K562 (cell line): ENCODE results near the gene KATNAL2.

Source experiments
- ATF2 ChIP-seq: sonication (generic); formaldehyde crosslinking; IDR thresholded peaks from 2 replicates; pipeline ENCODE4 v1.8.1; 2022; ENCODE audit warnings: missing genetic modification reagents
- CREB3 ChIP-seq: fragments of 450-650 bp; conservative IDR thresholded peaks from 2 replicates; pipeline ENCODE4 v1.6.1; 2016; ENCODE audit warnings: missing genetic modification characterization, low read depth, mild to moderate bottlenecking, missing compliant biosample characterization, moderate library complexity
- CTCF ChIP-seq, 3 experiments: IDR thresholded peaks in 2 of 3; conservative IDR thresholded peaks in 1 of 3; 2 replicates each; pipeline ENCODE4 v1.5.1; 2011 to 2012; ENCODE audit warnings: low read length in 3 of 3, mild to moderate bottlenecking in 3 of 3, control low read depth in 2 of 3, improper control_type of control experiment in 1 of 3, inconsistent platforms in 1 of 3, low read depth in 1 of 3, mixed read lengths in 1 of 3, moderate library complexity in 1 of 3; ENCODE audit not compliant: insufficient read depth in 2 of 3
- ELF1 ChIP-seq: fragments of 200-800 bp; sonication (Bioruptor generic); IDR thresholded peaks from 2 replicates; pipeline ENCODE4 v1.6.1; 2016; ENCODE audit warnings: missing genetic modification characterization, missing compliant biosample characterization
- HDGF ChIP-seq: fragments of 450-650 bp; IDR thresholded peaks from 2 replicates; pipeline ENCODE4 v1.6.1; 2016
- MEIS2 ChIP-seq: fragments of 450-650 bp; IDR thresholded peaks from 2 replicates; pipeline ENCODE4 v1.6.1; 2014; ENCODE audit warnings: mild to moderate bottlenecking; ENCODE audit not compliant: partially characterized antibody
- ZMIZ1 ChIP-seq, 2 experiments: fragments of 150-350 bp in 1 of 2; IDR thresholded peaks; 2 replicates each; pipeline ENCODE4 v1.6.1; 2012 to 2016; ENCODE audit warnings: low read depth in 2 of 2, low read length in 2 of 2, mild to moderate bottlenecking in 1 of 2, moderate library complexity in 1 of 2
- ZNF134 ChIP-seq: fragments of 250-450 bp; sonication (Bioruptor Pico); conservative IDR thresholded peaks from 2 replicates; pipeline ENCODE4 v1.4.0; 2020
- ZNF24 ChIP-seq: fragments of 450-650 bp; IDR thresholded peaks from 2 replicates; pipeline ENCODE4 v1.6.1; 2016

- TF ChIP-seq ZNF24 (no peak), CREB3 (tag) (no peak), MEIS2 (no peak), CTCF (IDR thresholded peaks at IDR 0.05 in 2 of 3, conservative IDR thresholded peaks at IDR 0.05 in 1 of 3; ENCODE audit: insufficient read depth in 2 of 3, low read depth in 1 of 3, low read length in 3 of 3) (no peak), HDGF (no peak), ZMIZ1 (IDR thresholded peaks at IDR 0.05; ENCODE audit: low read depth in 2 of 2, low read length in 2 of 2) (no peak), ZNF134 (CRISPR knock-in tag) (no peak), ELF1 (tag) (no peak), ATF2 (CRISPR knock-in tag) (no peak)
Measured at GRCh38 chr18:46886893-46887292, 30.5 kb upstream of the KATNAL2 start.
